RWPE2 (cell line): ENCODE measurements around the gene ZMIZ1.

Experiments used
- ATAC-seq: fragments of 200-7000 bp; cut with Tn5 transposase; 3 replicates; pipeline ENCODE4 v1.9.1; 2021; ENCODE audit warnings: low read depth
- DNase-seq: peaks from one replicate; pipeline ENCODE4 v3.0.0-alpha.2; 2020; ENCODE audit warnings: low spot score
- H3K27ac ChIP-seq: fragments of 450-650 bp; 2 replicates; pipeline ENCODE4 v1.5.1; 2017; ENCODE audit warnings: mild to moderate bottlenecking; ENCODE audit not compliant: poor library complexity, severe bottlenecking
- H3K27me3 ChIP-seq: fragments of 250-450 bp; sonication (Bioruptor Pico); 2 replicates; pipeline ENCODE4 v1.5.1; 2021; ENCODE audit warnings: mild to moderate bottlenecking, moderate library complexity; ENCODE audit not compliant: insufficient read depth, poor library complexity, severe bottlenecking
- H3K36me3 ChIP-seq: fragments of 250-450 bp; sonication (Bioruptor Pico); 2 replicates; pipeline ENCODE4 v1.5.1; 2020; ENCODE audit warnings: low read depth, mild to moderate bottlenecking, moderate library complexity
- H3K4me1 ChIP-seq: fragments of 250-450 bp; sonication (Bioruptor Pico); 2 replicates; pipeline ENCODE4 v1.5.1; 2021; ENCODE audit warnings: mild to moderate bottlenecking, moderate library complexity; ENCODE audit not compliant: insufficient read depth, poor library complexity, severe bottlenecking
- H3K4me3 ChIP-seq: fragments of 250-450 bp; sonication (Bioruptor Pico); 2 replicates; pipeline ENCODE4 v1.5.1; 2021; ENCODE audit warnings: mild to moderate bottlenecking, moderate library complexity; ENCODE audit not compliant: severe bottlenecking
- H3K9me3 ChIP-seq: fragments of 250-450 bp; sonication (Bioruptor Pico); 2 replicates; pipeline ENCODE4 v1.5.1; 2021; ENCODE audit warnings: mild to moderate bottlenecking, moderate library complexity; ENCODE audit not compliant: severe bottlenecking
- CTCF ChIP-seq: fragments of 450-650 bp; IDR thresholded peaks from one replicate; pipeline ENCODE4 v1.5.1; 2017; ENCODE audit warnings: mild to moderate bottlenecking, moderate library complexity; ENCODE audit not compliant: poor library complexity, severe bottlenecking

The ZMIZ1 gene

DNA sequence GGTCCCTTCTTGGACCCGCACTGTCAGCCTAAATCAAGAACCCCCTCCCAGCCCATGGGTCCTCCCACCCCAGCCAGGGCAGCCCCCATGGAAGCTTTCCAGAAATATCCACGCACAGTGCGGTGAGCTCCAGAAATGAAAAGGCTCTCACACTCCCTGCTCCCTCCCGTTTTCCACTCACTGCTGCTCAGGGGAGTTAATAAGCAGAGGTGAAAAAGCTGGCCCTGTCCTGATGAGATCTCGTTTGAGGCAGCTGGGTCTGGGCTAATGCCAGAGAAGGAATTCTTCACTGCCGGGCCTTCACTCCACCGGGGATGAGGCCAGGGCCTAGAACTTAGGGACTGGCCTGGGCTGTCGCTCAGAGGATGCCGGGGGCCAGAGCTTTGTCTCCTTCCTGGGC lies 102.2 kb downstream of the ZMIZ1 start:
- no peak overlapping the region for H3K4me3 ChIP-seq
- ATAC-seq (no peak), DNase-seq (no peak)
- peaks cover 9% of the 10 kb centered on the region for H3K36me3 ChIP-seq
- no peak for TF ChIP-seq CTCF
- H3K27ac ChIP-seq = no peak overlapping the region
- H3K27me3 ChIP-seq = no peaks in the 10 kb centered on the region
- no peaks in the 10 kb centered on the region for H3K4me1 ChIP-seq
- H3K9me3 ChIP-seq = no peaks in the 10 kb centered on the region

GRCh38 chr10:79171504-79171903 lies 102.7 kb downstream of the ZMIZ1 start:
- ATAC-seq (no peak), DNase-seq (no peak)
- H3K27ac ChIP-seq = no peak overlapping the region
- no peak for TF ChIP-seq CTCF
- no peaks in the 10 kb centered on the region for H3K4me1 ChIP-seq
- H3K4me3 ChIP-seq = no peak overlapping the region
- peaks cover 9% of the 10 kb centered on the region for H3K36me3 ChIP-seq
- no peaks in the 10 kb centered on the region for H3K27me3 ChIP-seq
- no peaks in the 10 kb centered on the region for H3K9me3 ChIP-seq

DNA sequence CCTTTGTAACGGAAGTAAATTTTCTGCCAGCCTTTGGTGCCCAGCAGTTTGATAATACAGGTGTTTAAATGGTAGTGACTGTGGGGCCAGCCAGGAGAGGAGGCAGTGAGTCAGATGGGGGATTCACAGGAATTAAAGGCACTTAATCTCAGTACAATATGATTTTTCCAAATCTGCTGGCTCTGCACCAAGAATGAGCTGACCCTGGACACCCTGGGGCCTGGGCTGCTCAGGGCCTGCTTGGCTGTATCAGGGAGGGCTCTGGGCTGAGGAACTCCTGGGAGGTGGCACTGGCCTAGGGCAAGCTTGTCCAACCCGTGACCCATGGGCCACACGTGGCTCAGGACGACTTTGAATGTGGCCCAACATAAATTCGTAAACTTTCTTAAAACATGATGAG lies 104.1 kb downstream of the ZMIZ1 start:
- no peak overlapping the region for H3K4me3 ChIP-seq
- H3K27me3 ChIP-seq = no peaks in the 10 kb centered on the region
- no peaks in the 10 kb centered on the region for H3K9me3 ChIP-seq
- no peak for TF ChIP-seq CTCF
- H3K36me3 ChIP-seq = peaks cover 9% of the 10 kb centered on the region
- no peaks in the 10 kb centered on the region for H3K4me1 ChIP-seq
- no peak for ATAC-seq
- no peak overlapping the region for H3K27ac ChIP-seq
- DNase-seq = no peak

DNA sequence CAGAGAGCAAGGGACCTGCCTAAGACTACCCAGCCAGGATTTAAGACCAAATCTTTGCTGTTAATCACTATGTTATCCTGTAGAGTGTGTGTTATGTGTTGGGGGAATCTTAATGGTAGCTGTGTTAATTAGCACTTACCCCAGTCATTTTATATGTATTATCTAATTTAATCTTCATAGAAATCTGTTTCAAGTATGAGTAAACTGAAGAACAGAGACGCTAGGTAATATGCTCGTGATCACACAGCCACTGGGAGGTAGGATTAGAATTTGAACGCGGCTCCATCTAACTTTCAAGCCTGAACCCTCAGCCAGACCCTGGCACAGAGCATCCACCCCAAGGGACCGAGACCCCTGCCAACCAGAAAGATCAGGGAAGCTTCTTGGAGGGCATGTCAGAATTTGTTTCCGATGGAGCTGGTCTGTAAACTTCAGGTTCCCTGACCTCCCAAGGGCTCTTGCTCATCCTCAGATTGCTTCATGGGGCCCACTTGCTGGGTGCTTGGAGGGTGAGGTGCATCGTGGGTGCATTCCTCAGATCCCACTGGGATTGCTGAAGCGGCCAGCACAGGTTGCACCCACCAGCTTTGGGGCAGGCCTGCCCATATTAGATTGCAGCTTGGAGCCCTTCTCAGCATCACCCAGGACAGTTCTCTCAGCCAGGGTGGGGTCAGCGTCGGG lies 105.0 kb downstream of the ZMIZ1 start:
- ATAC-seq = no peak
- H3K4me3 ChIP-seq = no peak overlapping the region
- no peak for DNase-seq
- no peaks in the 10 kb centered on the region for H3K9me3 ChIP-seq
- TF ChIP-seq CTCF = no peak
- H3K36me3 ChIP-seq = peaks cover 9% of the 10 kb centered on the region
- no peaks in the 10 kb centered on the region for H3K27me3 ChIP-seq
- no peaks in the 10 kb centered on the region for H3K4me1 ChIP-seq
- no peak overlapping the region for H3K27ac ChIP-seq

DNA sequence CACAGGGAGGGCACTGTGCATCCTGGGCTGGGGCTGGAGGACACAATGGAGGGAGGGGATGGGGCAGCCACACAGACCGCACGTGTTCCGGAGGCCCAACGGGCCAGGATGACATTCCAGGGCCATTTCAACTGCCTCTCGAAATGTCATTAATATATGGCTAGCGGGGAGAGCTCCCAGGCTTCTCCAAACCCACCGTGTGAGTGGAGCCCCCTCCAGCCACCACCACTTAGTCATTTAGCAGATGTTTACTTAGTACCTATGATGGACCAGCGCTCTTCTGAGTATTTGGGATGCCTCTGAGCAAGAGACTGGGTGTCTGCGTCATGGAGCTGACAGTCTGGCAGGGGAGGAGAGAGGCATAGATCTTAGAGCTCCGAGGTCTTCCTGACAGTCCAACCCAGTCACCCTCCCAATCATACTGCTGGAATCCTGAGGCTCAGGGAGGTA lies 107.3 kb downstream of the ZMIZ1 start:
- TF ChIP-seq CTCF = no peak
- no peaks in the 10 kb centered on the region for H3K4me1 ChIP-seq
- DNase-seq (no peak), ATAC-seq (no peak)
- no peak overlapping the region for H3K4me3 ChIP-seq
- H3K27ac ChIP-seq = no peak overlapping the region
- peaks cover 4% of the 10 kb centered on the region for H3K36me3 ChIP-seq
- H3K27me3 ChIP-seq = no peaks in the 10 kb centered on the region
- H3K9me3 ChIP-seq = no peaks in the 10 kb centered on the region
